Mesenchymal stem cell (in vitro differentiated cells and primary cell): ENCODE measurements around the gene CROCC2.

Experiments
- DNase-seq: peaks from one replicate; pipeline ENCODE4 v3.0.0-alpha.2; 2013
- H2AFZ ChIP-seq: one replicate; pipeline ENCODE4 v1.6.1; 2013; ENCODE audit warnings: low read depth, mild to moderate bottlenecking, control low read depth, inconsistent platforms, low read length, moderate library complexity
- H2AK5ac ChIP-seq: 2 replicates; pipeline ENCODE4 v1.6.1; 2013; ENCODE audit warnings: low read length, moderate library complexity, mild to moderate bottlenecking, inconsistent platforms; ENCODE audit not compliant: severe bottlenecking
- H2BK120ac ChIP-seq: one replicate; pipeline ENCODE4 v1.6.1; 2013; ENCODE audit warnings: low read depth, mild to moderate bottlenecking, inconsistent platforms, low read length, moderate library complexity
- H2BK12ac ChIP-seq, 2 experiments: one replicate each; pipeline ENCODE4 v1.6.1; 2013; ENCODE audit warnings: inconsistent platforms in 2 of 2, low read length in 2 of 2, mild to moderate bottlenecking in 2 of 2, moderate library complexity in 2 of 2, control low read depth in 1 of 2
- H2BK15ac ChIP-seq: one replicate; pipeline ENCODE4 v1.6.1; 2013; ENCODE audit warnings: mild to moderate bottlenecking, low read depth, inconsistent platforms; ENCODE audit not compliant: poor library complexity, severe bottlenecking
- H2BK5ac ChIP-seq: 2 replicates; pipeline ENCODE4 v1.6.1; 2013; ENCODE audit warnings: low read depth, mild to moderate bottlenecking, low read length, control low read depth, inconsistent platforms; ENCODE audit not compliant: poor library complexity, severe bottlenecking
- H3K14ac ChIP-seq, 2 experiments: one replicate each; pipeline ENCODE4 v1.6.1; 2013; ENCODE audit warnings: inconsistent platforms in 2 of 2, low read length in 2 of 2, control low read depth in 1 of 2, mild to moderate bottlenecking in 1 of 2, moderate library complexity in 1 of 2
- H3K18ac ChIP-seq, 2 experiments: one replicate each; pipeline ENCODE4 v1.6.1; 2013; ENCODE audit warnings: inconsistent platforms in 2 of 2, low read length in 2 of 2, control low read depth in 1 of 2, low read depth in 1 of 2, mild to moderate bottlenecking in 1 of 2
- H3K23ac ChIP-seq, 2 experiments: one replicate each; pipeline ENCODE4 v1.6.1; 2013; ENCODE audit warnings: inconsistent platforms in 2 of 2, low read length in 2 of 2, mild to moderate bottlenecking in 2 of 2, moderate library complexity in 2 of 2, control low read depth in 1 of 2
- H3K27ac ChIP-seq: 2 replicates; pipeline ENCODE4 v1.5.1; 2013; ENCODE audit warnings: mild to moderate bottlenecking, moderate library complexity, low read length, control low read depth, inconsistent platforms; ENCODE audit not compliant: poor library complexity, severe bottlenecking
- H3K27me3 ChIP-seq, 2 experiments: 2 replicates each; pipeline versions ENCODE4 v1.6.1 to v1.7.0; 2013; ENCODE audit warnings: low read length in 2 of 2, mild to moderate bottlenecking in 2 of 2, moderate library complexity in 2 of 2, control low read depth in 1 of 2, inconsistent platforms in 1 of 2; ENCODE audit not compliant: control insufficient read depth in 1 of 2, insufficient read depth in 1 of 2
- H3K36me3 ChIP-seq, 2 experiments: 2 replicates each; pipeline versions ENCODE4 v1.6.1 to v1.7.0; 2013; ENCODE audit warnings: low read length in 2 of 2, control low read depth in 1 of 2, inconsistent platforms in 1 of 2, low read depth in 1 of 2, mild to moderate bottlenecking in 1 of 2; ENCODE audit not compliant: insufficient read depth in 2 of 2, control insufficient read depth in 1 of 2
- H3K4ac ChIP-seq, 2 experiments: one replicate each; pipeline ENCODE4 v1.6.1; 2013; ENCODE audit warnings: inconsistent platforms in 2 of 2, low read length in 2 of 2, mild to moderate bottlenecking in 2 of 2, moderate library complexity in 2 of 2, control low read depth in 1 of 2, low read depth in 1 of 2
- H3K4me1 ChIP-seq: 2 replicates; pipeline ENCODE4 v1.6.1; 2013; ENCODE audit warnings: low read depth, low read length, control low read depth; ENCODE audit not compliant: control insufficient read depth, insufficient read depth
- H3K4me2 ChIP-seq: 2 replicates; pipeline ENCODE4 v1.6.1; 2013; ENCODE audit warnings: low read length, mild to moderate bottlenecking, inconsistent platforms; ENCODE audit not compliant: poor library complexity, severe bottlenecking
- H3K4me3 ChIP-seq, 2 experiments: 2 replicates each; pipeline versions ENCODE4 v1.5.1 to v1.7.0; 2013; ENCODE audit warnings: low read length in 2 of 2, mild to moderate bottlenecking in 2 of 2, control low read depth in 1 of 2, low read depth in 1 of 2; ENCODE audit not compliant: insufficient read depth in 1 of 2
- H3K79me1 ChIP-seq: replicated peaks from 2 replicates; pipeline ENCODE4 v1.6.1; 2013; ENCODE audit warnings: mild to moderate bottlenecking, control low read depth, low read length, inconsistent platforms; ENCODE audit not compliant: poor library complexity, severe bottlenecking
- H3K9ac ChIP-seq: 2 replicates; pipeline ENCODE4 v1.7.0; 2013; ENCODE audit warnings: mild to moderate bottlenecking, low read length, moderate library complexity
- H3K9me3 ChIP-seq: 2 replicates; pipeline ENCODE4 v1.7.0; 2013; ENCODE audit warnings: mild to moderate bottlenecking, low read length; ENCODE audit not compliant: control insufficient read depth
- H4K8ac ChIP-seq: one replicate; pipeline ENCODE4 v1.6.1; 2013; ENCODE audit warnings: inconsistent platforms, mild to moderate bottlenecking, low read length, moderate library complexity
- H4K91ac ChIP-seq: one replicate; pipeline ENCODE4 v1.6.1; 2013; ENCODE audit warnings: mild to moderate bottlenecking, low read length, inconsistent platforms
- WGBS: methylation state at CpG from one replicate; pipeline ENCODE4 v1.1.7; 2013; ENCODE audit warnings: mixed read lengths; 5-methylcytosine and 5-hydroxymethylcytosine counted together

The CROCC2 gene

GRCh38 chr2:240872317-240873097 lies 33.6 kb upstream of the CROCC2 start:
- Histone ChIP-seq H3K36me3 (no peaks in the 10 kb centered on the region), H2BK15ac (no peak overlapping the region), H3K4me2 (no peak overlapping the region), H2BK120ac (no peak overlapping the region), H3K4me1 (peaks cover 3% of the 10 kb centered on the region), H2BK12ac (no peak overlapping the region), H3K18ac (no peak overlapping the region), H3K79me1 (no peaks in the 10 kb centered on the region), H2AFZ (no peak overlapping the region), H3K14ac (no peak overlapping the region), H3K9me3 (no peaks in the 10 kb centered on the region), H3K9ac (no peak overlapping the region), H2BK5ac (no peak overlapping the region), H3K27ac (no peak overlapping the region), H3K23ac (no peak overlapping the region), H3K27me3 (peaks cover 15 to 62% of the 10 kb centered on the region in 2 experiments), H2AK5ac (no peak overlapping the region), H4K91ac (no peak overlapping the region), H3K4me3 (no peak overlapping the region), H4K8ac (no peak overlapping the region), H3K4ac (no peak overlapping the region)
- WGBS, result 83% methylated on average over 15 of the region's 17 CpGs
- DNase-seq, result no peak

DNA sequence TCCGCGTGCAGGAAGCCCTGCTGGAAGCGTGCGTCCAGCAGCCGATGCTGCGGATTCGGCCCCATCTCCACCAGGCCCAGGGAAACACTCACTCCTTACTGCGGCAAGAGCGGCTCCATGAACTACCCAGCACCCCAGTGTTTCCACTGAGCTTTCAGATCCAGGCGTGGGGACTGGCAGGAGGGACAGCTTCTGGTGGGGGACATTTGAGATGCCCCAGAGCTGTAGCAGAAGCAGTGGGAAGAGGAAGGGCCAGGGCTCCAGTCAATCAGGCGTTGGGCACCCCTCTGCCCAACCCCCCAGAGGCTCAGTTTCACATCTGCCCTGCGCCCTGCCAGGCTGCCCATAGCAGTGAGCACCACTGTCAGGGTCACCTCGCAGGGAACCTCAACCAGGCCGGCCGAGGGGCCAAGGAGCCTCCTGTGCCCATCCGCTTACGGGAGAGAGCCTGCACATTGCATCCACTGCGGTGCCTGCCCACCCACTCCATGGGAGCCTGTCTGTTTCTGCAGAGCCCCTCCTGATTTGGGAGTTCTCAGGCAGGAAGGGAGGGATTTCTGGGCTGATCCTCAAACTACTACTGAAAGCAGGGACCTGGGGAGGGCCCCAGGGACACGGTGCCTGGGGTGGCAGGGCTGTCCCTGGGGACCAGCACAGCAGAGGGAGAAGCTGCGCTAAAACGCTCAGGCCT lies 32.9 kb upstream of the CROCC2 start:
- WGBS, result 83% methylated on average over 19 of the region's 21 CpGs
- H3K4me1 ChIP-seq, result peaks cover 3% of the 10 kb centered on the region
- H3K23ac ChIP-seq, result no peak overlapping the region
- no peak overlapping the region for H3K27ac ChIP-seq
- no peak overlapping the region for H3K14ac ChIP-seq
- H4K91ac ChIP-seq, result no peak overlapping the region
- no peak overlapping the region for H2BK15ac ChIP-seq
- H4K8ac ChIP-seq, result no peak overlapping the region
- H3K36me3 ChIP-seq, result no peaks in the 10 kb centered on the region
- H2BK120ac ChIP-seq, result no peak overlapping the region
- no peak overlapping the region for H2AFZ ChIP-seq
- H2BK12ac ChIP-seq, result no peak overlapping the region
- peaks cover 12 to 56% of the 10 kb centered on the region in 2 experiments for H3K27me3 ChIP-seq
- H3K9ac ChIP-seq, result no peak overlapping the region
- H3K18ac ChIP-seq, result no peak overlapping the region
- H3K4me2 ChIP-seq, result no peak overlapping the region
- DNase-seq, result no peak
- H3K79me1 ChIP-seq, result no peaks in the 10 kb centered on the region
- no peaks in the 10 kb centered on the region for H3K9me3 ChIP-seq
- H2AK5ac ChIP-seq, result no peak overlapping the region
- no peak overlapping the region for H2BK5ac ChIP-seq
- no peak overlapping the region for H3K4ac ChIP-seq
- no peak overlapping the region for H3K4me3 ChIP-seq

GRCh38 chr2:240873805-240874714 lies 32.1 kb upstream of the CROCC2 start:
- no peak overlapping the region for H2BK120ac ChIP-seq
- no peaks in the 10 kb centered on the region for H3K9me3 ChIP-seq
- 71% methylated on average over 33 of the region's 33 CpGs for WGBS
- peaks cover 4 to 51% of the 10 kb centered on the region in 2 experiments for H3K27me3 ChIP-seq
- H3K4me2 ChIP-seq, result no peak overlapping the region
- no peak overlapping the region for H4K91ac ChIP-seq
- no peak overlapping the region for H2AFZ ChIP-seq
- H3K4me1 ChIP-seq, result peaks cover 3% of the 10 kb centered on the region
- H2BK12ac ChIP-seq, result no peak overlapping the region
- no peak overlapping the region for H2AK5ac ChIP-seq
- no peaks in the 10 kb centered on the region for H3K79me1 ChIP-seq
- no peak overlapping the region for H4K8ac ChIP-seq
- H2BK15ac ChIP-seq, result no peak overlapping the region
- no peak overlapping the region for H3K4ac ChIP-seq
- no peak overlapping the region for H3K4me3 ChIP-seq
- H3K14ac ChIP-seq, result no peak overlapping the region
- no peak overlapping the region for H3K23ac ChIP-seq
- no peak overlapping the region for H3K9ac ChIP-seq
- DNase-seq, result no peak
- H3K18ac ChIP-seq, result no peak overlapping the region
- no peaks in the 10 kb centered on the region for H3K36me3 ChIP-seq
- no peak overlapping the region for H2BK5ac ChIP-seq
- no peak overlapping the region for H3K27ac ChIP-seq
